Endothelial cell of umbilical vein (primary cell): Measurements from ENCODE around the gene CHRM1. TPM values are rescaled to one million over a fixed set of nuclear protein-coding genes. Genes with fewer than 3 reads are reported as not detected.

ENCODE experiments used
- BruUV-seq: library from RNA; stranded (reverse); fragments of 400-500 nt; replicated peaks from 2 replicates; lab custom pipeline; 2021; lab: Mats Ljungman, UMichigan
- CTCF ChIA-PET: fragments of 300-600, 350-600 bp; sonication (Branson Sonifier 250); formaldehyde crosslinking; loops from one replicate; lab custom pipeline; 2021; ENCODE audit warnings: antibody characterized with exemption, inconsistent platforms; lab: Charles Lee
- POLR2A ChIA-PET: fragments of 300-600, 350-600 bp; sonication (Branson Sonifier 250); formaldehyde crosslinking; loops from one replicate; lab custom pipeline; 2021; ENCODE audit warnings: antibody characterized with exemption, inconsistent platforms; lab: Charles Lee
- DNase-seq: peaks from one replicate; pipeline ENCODE4 v3.0.0-alpha.2; 2011; ENCODE audit warnings: low read depth, low spot score
- FAIRE-seq: peaks from 2 replicates; lab custom pipeline; 2011; peaks lifted over from hg19 to GRCh38; lab: Jason Lieb, UNC
- H2AFZ ChIP-seq: 2 replicates; pipeline ENCODE4 v1.6.0; 2012; ENCODE audit warnings: low read depth, low read length, control low read depth, inconsistent platforms
- H3K27ac ChIP-seq: 2 replicates; pipeline ENCODE4 v1.5.1; 2011; ENCODE audit warnings: low read depth, mild to moderate bottlenecking, control low read depth, low read length, moderate library complexity; ENCODE audit not compliant: insufficient read depth
- H3K27me3 ChIP-seq, 2 experiments: 2 replicates each; pipeline versions ENCODE4 v1.6.0 to v1.6.1; 2011; ENCODE audit warnings: low read length in 2 of 2, mixed read lengths in 1 of 2; ENCODE audit not compliant: control insufficient read depth in 2 of 2, insufficient read depth in 2 of 2
- H3K36me3 ChIP-seq, 2 experiments: 2 replicates in 1 of 2; 3 replicates in 1 of 2; pipeline ENCODE4 v1.5.1; 2011; ENCODE audit warnings: low read length in 2 of 2, mild to moderate bottlenecking in 1 of 2, moderate library complexity in 1 of 2; ENCODE audit not compliant: control insufficient read depth in 2 of 2, insufficient read depth in 2 of 2; ENCODE audit errors: extremely low read depth in 1 of 2
- H3K4me1 ChIP-seq: 3 replicates; pipeline ENCODE4 v1.5.1; 2011; ENCODE audit warnings: mild to moderate bottlenecking, low read length; ENCODE audit not compliant: control insufficient read depth, insufficient read depth; ENCODE audit errors: extremely low read depth
- H3K4me2 ChIP-seq: 2 replicates; pipeline ENCODE4 v1.6.1; 2011; ENCODE audit warnings: low read length, control low read depth, mixed read lengths; ENCODE audit not compliant: insufficient read depth
- H3K4me3 ChIP-seq, 3 experiments: fragments of 200-600 bp in 1 of 3; sonication (generic), shearing (Covaris generic) in 1 of 3; replicated peaks in 1 of 3; 2 replicates each; pipeline ENCODE4 v1.5.1; 2011 to 2016; ENCODE audit warnings: control low read depth in 3 of 3, low read length in 3 of 3, mild to moderate bottlenecking in 2 of 3, inconsistent platforms in 1 of 3, low read depth in 1 of 3, moderate library complexity in 1 of 3; ENCODE audit not compliant: insufficient read depth in 1 of 3
- H3K79me2 ChIP-seq: 2 replicates; pipeline ENCODE4 v1.6.0; 2012; ENCODE audit warnings: low read length, inconsistent platforms; ENCODE audit not compliant: control insufficient read depth, insufficient read depth
- H3K9ac ChIP-seq: replicated peaks from 2 replicates; pipeline ENCODE3; 2011; ENCODE audit warnings: low read length, control low read depth; ENCODE audit not compliant: insufficient read depth; ENCODE audit errors: extremely low read depth
- H3K9me1 ChIP-seq: replicated peaks from 3 replicates; pipeline ENCODE4 v1.6.0; 2011; ENCODE audit warnings: mild to moderate bottlenecking, low read length; ENCODE audit not compliant: control insufficient read depth, insufficient read depth; ENCODE audit errors: extremely low read depth
- H3K9me3 ChIP-seq: replicated peaks from 2 replicates; pipeline ENCODE4 v1.5.1; 2012; ENCODE audit warnings: low read length, inconsistent platforms; ENCODE audit not compliant: control insufficient read depth, insufficient read depth
- H4K20me1 ChIP-seq: replicated peaks from 2 replicates; pipeline ENCODE3; 2011; ENCODE audit warnings: mild to moderate bottlenecking, low read length; ENCODE audit not compliant: control insufficient read depth, insufficient read depth; ENCODE audit errors: extremely low read depth
- EZH2 ChIP-seq: IDR thresholded peaks from 2 replicates; pipeline ENCODE4 v1.6.1; 2012; ENCODE audit warnings: borderline replicate concordance, low read depth, mild to moderate bottlenecking, moderate library complexity, low read length, inconsistent platforms; ENCODE audit not compliant: severe bottlenecking
- FOS ChIP-seq: IDR thresholded peaks from 2 replicates; pipeline ENCODE4 v1.6.1; 2011; ENCODE audit warnings: mild to moderate bottlenecking, low read length, moderate library complexity, borderline replicate concordance; ENCODE audit not compliant: insufficient read depth
- GATA2 ChIP-seq: IDR thresholded peaks from 2 replicates; pipeline ENCODE4 v1.7.0; 2011; ENCODE audit warnings: low read depth, mild to moderate bottlenecking, moderate library complexity, mixed read lengths, low read length; ENCODE audit not compliant: insufficient read length, insufficient read depth
- JUN ChIP-seq: IDR thresholded peaks from 2 replicates; pipeline ENCODE4 v1.6.1; 2011; ENCODE audit warnings: borderline replicate concordance, low read depth; ENCODE audit not compliant: insufficient read length, insufficient read depth
- MYC ChIP-seq: IDR thresholded peaks from one replicate; pipeline ENCODE4 v1.6.1; 2011; ENCODE audit warnings: mild to moderate bottlenecking, low read depth, low read length
- POLR2A ChIP-seq: IDR thresholded peaks from 2 replicates; pipeline ENCODE4 v1.6.1; 2012; ENCODE audit warnings: low read depth, mild to moderate bottlenecking, control low read depth, low read length
- POLR2AphosphoS5 ChIP-seq: IDR thresholded peaks from 2 replicates; pipeline ENCODE4 v1.6.1; 2012; ENCODE audit warnings: low read depth, mild to moderate bottlenecking, control low read depth, low read length, moderate library complexity; ENCODE audit not compliant: insufficient read depth
- dilution Hi-C: fragments of 300-500 bp; cut with MboI; formaldehyde crosslinking; loops from one replicate; pipeline ENCODE4 v1.15.0; 2019; ENCODE audit warnings: low sequenced_read_pairs; ENCODE audit not compliant: extremely low pct_ligation_motif_present
- intact Hi-C: fragments of 100-400 bp; cut with micrococcal nuclease; formaldehyde crosslinking; loops from one replicate; pipeline ENCODE4 v1.10.0; 2022
- polyA plus RNA-seq, 4 experiments: library from polyadenylated mRNA; depleted of rRNA in 3 of 4; stranded (reverse) in 3 of 4; unstranded in 1 of 4; fragments of >200 nt; gene quantifications; 2 replicates each; pipeline versions ENCODE4 v1.2.1 to v1.2.3, GENCODE V29; 2011 to 2012; ENCODE audit warnings: missing spikeins in 1 of 4
- total RNA-seq: library from RNA; stranded (reverse); gene quantifications from 2 replicates; pipeline ENCODE4 v1.2.3, GENCODE V29; 2021
- TF ChIP-seq, protein P1 (sequence below), 2 donors: IDR thresholded peaks; 1 replicate in 1 of 2; 2 replicates in 1 of 2; pipeline ENCODE4 v1.5.1; 2011; ENCODE audit warnings: low read length in 2 of 2, mild to moderate bottlenecking in 2 of 2, moderate library complexity in 2 of 2, control low read depth in 1 of 2, inconsistent platforms in 1 of 2, low read depth in 1 of 2; ENCODE audit not compliant: insufficient read depth in 1 of 2; ENCODE audit errors: extremely low read depth in 1 of 2
- TF ChIP-seq, protein P2 (sequence below): IDR thresholded peaks from 2 replicates; pipeline ENCODE4 v1.6.1; 2011; ENCODE audit not compliant: insufficient read depth, insufficient read length

CHRM1 gene
- total and polyA plus RNA-seq, 2 donors (not counting 3 experiments of a cell fraction or from before 2014, with no cell fraction given) = not detected

DNA sequence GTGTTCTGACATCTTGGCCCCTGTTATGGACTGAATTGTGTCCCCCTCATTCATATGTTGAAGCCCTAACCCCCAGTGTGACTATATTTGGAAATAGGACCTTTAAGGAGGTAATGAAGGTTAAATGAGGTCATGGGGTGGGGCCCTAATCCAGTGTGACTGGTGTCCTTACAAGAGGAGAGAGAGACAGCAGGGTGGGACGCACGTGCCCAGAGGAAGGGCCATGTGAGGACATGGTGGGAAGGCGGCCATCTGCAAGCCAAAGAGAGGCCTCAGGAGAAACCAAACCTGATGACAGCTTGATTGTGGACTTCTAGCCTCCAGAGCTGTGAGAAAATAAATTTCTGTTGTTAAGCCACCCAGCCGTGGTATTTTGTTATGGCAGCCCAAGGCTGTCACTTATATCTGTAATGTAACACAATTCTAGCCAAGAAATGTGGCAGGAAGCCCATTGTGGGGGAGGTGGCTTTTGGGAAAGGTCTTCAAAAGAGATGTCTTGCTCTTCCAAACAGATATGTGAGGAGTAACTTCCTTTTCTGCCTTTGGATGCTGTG is 39.9 kb upstream of the CHRM1 start:
- DNase-seq (no peak), FAIRE-seq (no peak)
- no peaks in the 10 kb centered on the region for H3K79me2 ChIP-seq
- H3K27me3 ChIP-seq = peaks cover 0 to 2% of the 10 kb centered on the region in 2 experiments
- H4K20me1 ChIP-seq = no peaks in the 10 kb centered on the region
- POLR2A ChIA-PET = no interaction called here
- no peak overlapping the region for H3K27ac ChIP-seq
- intact Hi-C loops = no loop called here
- H3K9ac ChIP-seq = no peak overlapping the region
- no peaks in the 10 kb centered on the region for H3K4me1 ChIP-seq
- no peaks in the 10 kb centered on the region for H3K9me1 ChIP-seq
- H3K9me3 ChIP-seq = no peaks in the 10 kb centered on the region
- CTCF ChIA-PET = no interaction called here
- H3K36me3 ChIP-seq = no peaks in the 10 kb centered on the region
- no peak overlapping the region for H3K4me3 ChIP-seq
- no TSS peak for BruUV-seq
- TF ChIP-seq POLR2A (no peak), GATA2 (no peak), MYC (no peak), POLR2AphosphoS5 (no peak), EZH2 (no peak), JUN (no peak), FOS (no peak)
- TF ChIP-seq, protein P1, sequence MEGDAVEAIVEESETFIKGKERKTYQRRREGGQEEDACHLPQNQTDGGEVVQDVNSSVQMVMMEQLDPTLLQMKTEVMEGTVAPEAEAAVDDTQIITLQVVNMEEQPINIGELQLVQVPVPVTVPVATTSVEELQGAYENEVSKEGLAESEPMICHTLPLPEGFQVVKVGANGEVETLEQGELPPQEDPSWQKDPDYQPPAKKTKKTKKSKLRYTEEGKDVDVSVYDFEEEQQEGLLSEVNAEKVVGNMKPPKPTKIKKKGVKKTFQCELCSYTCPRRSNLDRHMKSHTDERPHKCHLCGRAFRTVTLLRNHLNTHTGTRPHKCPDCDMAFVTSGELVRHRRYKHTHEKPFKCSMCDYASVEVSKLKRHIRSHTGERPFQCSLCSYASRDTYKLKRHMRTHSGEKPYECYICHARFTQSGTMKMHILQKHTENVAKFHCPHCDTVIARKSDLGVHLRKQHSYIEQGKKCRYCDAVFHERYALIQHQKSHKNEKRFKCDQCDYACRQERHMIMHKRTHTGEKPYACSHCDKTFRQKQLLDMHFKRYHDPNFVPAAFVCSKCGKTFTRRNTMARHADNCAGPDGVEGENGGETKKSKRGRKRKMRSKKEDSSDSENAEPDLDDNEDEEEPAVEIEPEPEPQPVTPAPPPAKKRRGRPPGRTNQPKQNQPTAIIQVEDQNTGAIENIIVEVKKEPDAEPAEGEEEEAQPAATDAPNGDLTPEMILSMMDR (IDR thresholded peaks at IDR 0.05; ENCODE audit: extremely low read depth in 1 of 2, insufficient read depth in 1 of 2, low read depth in 1 of 2, low read length in 2 of 2) = no peak
- TF ChIP-seq, protein P2, sequence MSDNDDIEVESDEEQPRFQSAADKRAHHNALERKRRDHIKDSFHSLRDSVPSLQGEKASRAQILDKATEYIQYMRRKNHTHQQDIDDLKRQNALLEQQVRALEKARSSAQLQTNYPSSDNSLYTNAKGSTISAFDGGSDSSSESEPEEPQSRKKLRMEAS = no peak
- no peak overlapping the region for H2AFZ ChIP-seq
- dilution Hi-C loops = no loop called here
- no peak overlapping the region for H3K4me2 ChIP-seq
